DOHH2 (cell line): ENCODE measurements around the gene CTTNBP2.

Experiments
- H3F3A ChIP-seq: fragments of 200-600 bp; sonication (generic), shearing (Covaris generic); 2 replicates; pipeline ENCODE4 v1.6.0; 2016; ENCODE audit warnings: antibody characterized with exemption, mild to moderate bottlenecking; ENCODE audit not compliant: control insufficient read depth, insufficient read depth
- H3K27ac ChIP-seq: fragments of 200-600 bp; sonication (generic); 2 replicates; pipeline ENCODE4 v1.5.1; 2014; ENCODE audit warnings: low read depth, mild to moderate bottlenecking, low read length, moderate library complexity
- H3K27me3 ChIP-seq: fragments of 200-600 bp; sonication (generic); 2 replicates; pipeline ENCODE4 v1.6.1; 2014; ENCODE audit warnings: mild to moderate bottlenecking, low read length, mixed read lengths; ENCODE audit not compliant: control insufficient read depth
- H3K36me3 ChIP-seq: fragments of 200-600 bp; sonication (generic); 2 replicates; pipeline ENCODE4 v1.6.1; 2014; ENCODE audit warnings: mild to moderate bottlenecking, low read length, moderate library complexity, mixed read lengths; ENCODE audit not compliant: control insufficient read depth
- H3K4me1 ChIP-seq: fragments of 200-600 bp; sonication (generic); 2 replicates; pipeline ENCODE4 v1.6.1; 2014; ENCODE audit warnings: mild to moderate bottlenecking, low read length, mixed read lengths; ENCODE audit not compliant: control insufficient read depth
- H3K4me2 ChIP-seq: fragments of 200-600 bp; sonication (generic); 2 replicates; pipeline ENCODE4 v1.6.0; 2014; ENCODE audit warnings: mild to moderate bottlenecking, low read length, moderate library complexity
- H3K4me3 ChIP-seq: fragments of 200-600 bp; sonication (generic); 2 replicates; pipeline ENCODE4 v1.5.1; 2014; ENCODE audit warnings: mild to moderate bottlenecking, low read length, mixed read lengths
- H3K79me2 ChIP-seq: fragments of 200-600 bp; sonication (generic); 2 replicates; pipeline ENCODE4 v1.6.1; 2014; ENCODE audit warnings: mild to moderate bottlenecking, low read length, mixed read lengths; ENCODE audit not compliant: control insufficient read depth
- H3K9me2 ChIP-seq: fragments of 200-600 bp; sonication (generic); replicated peaks from 2 replicates; pipeline ENCODE4 v1.6.1; 2014; ENCODE audit warnings: mild to moderate bottlenecking, low read length, mixed read lengths; ENCODE audit not compliant: control insufficient read depth
- H3K9me3 ChIP-seq: fragments of 200-600 bp; sonication (generic); 2 replicates; pipeline ENCODE4 v1.6.1; 2014; ENCODE audit warnings: antibody characterized with exemption, low read length, mixed read lengths; ENCODE audit not compliant: control insufficient read depth, insufficient read depth
- H4K20me1 ChIP-seq: fragments of 200-600 bp; sonication (generic); 2 replicates; pipeline ENCODE4 v1.6.0; 2014; ENCODE audit warnings: low read depth, mild to moderate bottlenecking, antibody characterized with exemption, low read length, moderate library complexity; ENCODE audit not compliant: control insufficient read depth, insufficient read depth
- CTCF ChIP-seq: fragments of 200-600 bp; sonication (generic); IDR thresholded peaks from one replicate; pipeline ENCODE4 v1.5.1; 2014; ENCODE audit warnings: antibody characterized with exemption, mild to moderate bottlenecking, low read depth, low read length; ENCODE audit not compliant: poor library complexity, severe bottlenecking
- EZH2phosphoT487 ChIP-seq: fragments of 200-600 bp; sonication (generic); IDR thresholded peaks from 2 replicates; pipeline ENCODE4 v1.6.1; 2017; ENCODE audit warnings: borderline replicate concordance, mild to moderate bottlenecking, antibody characterized with exemption, low read length, moderate library complexity, mixed read lengths

The CTTNBP2 gene

GRCh38 chr7:117810642-117811512 is 62.4 kb downstream of the CTTNBP2 start:
- Histone ChIP-seq H3K4me1 (no peaks in the 10 kb centered on the region), H3K9me3 (no peaks in the 10 kb centered on the region), H3K4me3 (no peak overlapping the region), H3F3A (no peaks in the 10 kb centered on the region), H3K79me2 (no peaks in the 10 kb centered on the region), H3K27me3 (no peaks in the 10 kb centered on the region), H3K36me3 (no peaks in the 10 kb centered on the region), H4K20me1 (no peaks in the 10 kb centered on the region), H3K4me2 (no peak overlapping the region), H3K9me2 (no peaks in the 10 kb centered on the region), H3K27ac (no peak overlapping the region)
- TF ChIP-seq CTCF (no peak), EZH2phosphoT487 (no peak)

- no peaks in the 10 kb centered on the region for H3K9me3 ChIP-seq
- no peaks in the 10 kb centered on the region for H3K36me3 ChIP-seq
- no peaks in the 10 kb centered on the region for H3F3A ChIP-seq
- H3K79me2 ChIP-seq, result no peaks in the 10 kb centered on the region
- H3K27me3 ChIP-seq, result no peaks in the 10 kb centered on the region
- no peaks in the 10 kb centered on the region for H4K20me1 ChIP-seq
- H3K4me3 ChIP-seq, result no peak overlapping the region
- no peak overlapping the region for H3K4me2 ChIP-seq
- no peaks in the 10 kb centered on the region for H3K4me1 ChIP-seq
- H3K27ac ChIP-seq, result no peak overlapping the region
- H3K9me2 ChIP-seq, result no peaks in the 10 kb centered on the region
- TF ChIP-seq CTCF, result no peak
- TF ChIP-seq EZH2phosphoT487, result no peak
These were observed 63.3 kb downstream of the CTTNBP2 start for GRCh38 chr7:117809958-117810357.

DNA sequence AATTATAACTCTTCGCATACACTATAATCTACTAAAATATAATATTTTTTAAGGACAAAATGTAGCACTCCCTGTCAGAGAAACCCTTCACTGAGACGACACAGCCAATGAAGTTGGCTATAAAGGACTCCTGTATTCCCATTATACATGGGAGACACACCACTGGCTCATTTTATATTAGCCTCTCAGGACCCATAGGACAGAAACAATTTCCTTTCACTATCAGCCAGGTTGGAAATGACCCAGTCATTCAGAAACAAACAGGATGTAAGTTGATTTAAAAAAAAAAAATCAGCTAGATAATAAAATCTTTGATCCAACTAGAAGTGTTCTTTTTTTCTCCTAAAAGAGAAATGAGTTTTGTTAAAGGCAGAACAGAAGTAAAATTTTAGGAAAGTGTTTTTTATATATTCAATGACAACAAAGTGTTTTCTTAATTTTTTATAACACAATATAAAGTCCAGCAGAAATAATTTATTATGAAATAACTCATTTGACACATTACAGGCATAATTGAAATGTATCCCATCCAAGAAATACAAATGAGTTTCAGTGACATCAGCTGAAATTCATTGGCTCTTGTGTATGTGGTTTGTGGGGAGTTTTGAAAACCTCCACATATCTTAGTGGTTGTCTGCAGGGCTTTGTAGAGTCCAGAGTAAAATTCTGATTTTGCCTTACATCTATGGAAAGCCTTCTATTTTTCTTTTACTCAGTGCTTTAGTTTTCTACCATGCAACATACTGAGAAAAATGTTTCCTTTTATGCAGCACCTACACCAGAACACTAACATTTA is 64.1 kb downstream of the CTTNBP2 start:
- Histone ChIP-seq H3K36me3 (no peaks in the 10 kb centered on the region), H4K20me1 (no peaks in the 10 kb centered on the region), H3K9me3 (no peaks in the 10 kb centered on the region), H3K27me3 (no peaks in the 10 kb centered on the region), H3K9me2 (no peaks in the 10 kb centered on the region), H3K4me1 (no peaks in the 10 kb centered on the region), H3F3A (no peaks in the 10 kb centered on the region), H3K4me3 (no peak overlapping the region), H3K79me2 (no peaks in the 10 kb centered on the region), H3K27ac (no peak overlapping the region), H3K4me2 (no peak overlapping the region)
- TF ChIP-seq EZH2phosphoT487 (no peak), CTCF (no peak)
